Gastrocnemius medialis (tissue), 4 donors: ENCODE results near the gene SH2D4B. TPM values are rescaled to one million over a fixed set of nuclear protein-coding genes. Genes with fewer than 3 reads are reported as not detected.
A peak's percentile ranks its signal among the peaks of the same experiment; 100 is the strongest.

ENCODE experiments used
- ATAC-seq, 2 donors: fragments of 150-250 bp; one replicate each; pipeline ENCODE4 v1.9.1; 2016
- DNase-seq, 2 donors: peaks; one replicate each; pipeline ENCODE4 v3.0.0-alpha.2; 2019
- H3K27ac ChIP-seq, 4 donors: fragments of 200-600 bp; sonication (generic); 1 replicate in 1 of 4; 2 replicates in 3 of 4; pipeline ENCODE4 v1.5.1; 2016 to 2018; ENCODE audit warnings: mild to moderate bottlenecking in 2 of 4, moderate library complexity in 1 of 4
- H3K27me3 ChIP-seq, 3 donors: fragments of 200-600 bp; sonication (generic) in 2 of 3; 1 replicate in 1 of 3; 2 replicates in 2 of 3; pipeline versions ENCODE4 v1.5.1 to v1.6.0; 2016 to 2019; ENCODE audit warnings: mild to moderate bottlenecking in 1 of 3, moderate library complexity in 1 of 3
- H3K36me3 ChIP-seq, 2 donors: fragments of 200-600 bp; sonication (generic) in 1 of 2; one replicate each; pipeline ENCODE4 v1.5.1; 2017 to 2018
- H3K4me1 ChIP-seq, 2 donors: fragments of 200-600 bp; sonication (generic) in 1 of 2; one replicate each; pipeline ENCODE4 v1.5.1; 2016 to 2017; ENCODE audit warnings: mild to moderate bottlenecking in 2 of 2
- H3K4me3 ChIP-seq, 4 donors: fragments of 200-600 bp; sonication (generic) in 3 of 4; 1 replicate in 1 of 4; 2 replicates in 3 of 4; pipeline ENCODE4 v1.5.1; 2016 to 2019; ENCODE audit warnings: mild to moderate bottlenecking in 2 of 4
- H3K9me3 ChIP-seq, 3 donors: fragments of 200-600 bp; sonication (generic) in 2 of 3; 1 replicate in 1 of 3; 2 replicates in 2 of 3; pipeline ENCODE4 v1.5.1; 2016 to 2019
- POLR2A ChIP-seq, 2 donors: fragments of 450-650 bp; IDR thresholded peaks; one replicate each; pipeline ENCODE4 v1.6.1; 2017; ENCODE audit warnings: antibody characterized with exemption in 2 of 2, mild to moderate bottlenecking in 2 of 2, moderate library complexity in 2 of 2
- in situ Hi-C, 4 donors: fragments of 200-750 bp; cut with MboI; loops; one replicate each; pipeline versions ENCODE4 v1.15.0 to v1.8.0; 2017; ENCODE audit warnings: low sequenced_read_pairs in 4 of 4
- intact Hi-C: fragments of 100-400 bp; cut with DNase I; formaldehyde crosslinking; loops from one replicate; pipeline ENCODE4 v1.15.1; 2023; ENCODE audit warnings: low total_unique reads
- total RNA-seq, 4 donors: library from RNA; depleted of rRNA; stranded (reverse); fragments of >200 nt; gene quantifications; one replicate each; pipeline versions ENCODE4 v1.1.0 to v1.2.3, GENCODE V29; 2016
- TF ChIP-seq, protein P1 (sequence below), 5 experiments: fragments of 450-650 bp in 3 of 5; fragments of 200-600 bp in 2 of 5; sonication (generic) in 2 of 5; IDR thresholded peaks in 4 of 5; conservative IDR thresholded peaks in 1 of 5; 1 replicate in 4 of 5; 2 replicates in 1 of 5; pipeline ENCODE4 v1.5.1; 2016 to 2019; ENCODE audit warnings: antibody characterized with exemption in 5 of 5, mild to moderate bottlenecking in 3 of 5, moderate library complexity in 3 of 5

The SH2D4B gene
- total RNA-seq, 4 donors from 2014 or later = not detected

DNA sequence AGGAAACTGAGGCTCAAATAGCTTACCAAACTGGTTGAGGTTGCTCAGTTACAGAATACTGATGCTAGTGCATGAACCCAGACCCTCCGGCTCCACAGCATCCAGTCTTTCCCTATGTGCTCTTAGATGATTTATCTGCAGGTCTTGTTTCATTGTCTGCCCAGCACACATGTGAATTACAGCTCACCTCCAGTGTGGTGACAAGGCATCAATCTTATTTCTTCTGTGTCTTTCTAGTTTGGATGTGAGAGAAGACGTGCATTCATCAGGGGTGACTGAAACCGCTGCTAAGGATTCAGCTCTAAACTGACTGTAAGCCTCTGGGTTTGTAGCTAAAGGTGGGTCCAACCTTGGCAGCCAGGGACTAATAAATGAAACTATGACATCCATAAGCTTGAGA, 123.8 kb downstream of the SH2D4B start:
- no peaks in the 10 kb centered on the region for H3K9me3 ChIP-seq
- in situ Hi-C loops (no loop called here), intact Hi-C loops (loop anchor here (10.0 kb wide), 1 partner anchor 263 kb away; no protein-coding TSS in a partner anchor)
- no peak overlapping the region for H3K4me3 ChIP-seq
- ATAC-seq = no peak
- no peak overlapping the region for H3K27ac ChIP-seq
- H3K36me3 ChIP-seq = no peaks in the 10 kb centered on the region
- no peak for DNase-seq
- H3K27me3 ChIP-seq = no peaks in the 10 kb centered on the region
- no peak for TF ChIP-seq POLR2A (IDR thresholded peaks at IDR 0.05)
- TF ChIP-seq, protein P1, sequence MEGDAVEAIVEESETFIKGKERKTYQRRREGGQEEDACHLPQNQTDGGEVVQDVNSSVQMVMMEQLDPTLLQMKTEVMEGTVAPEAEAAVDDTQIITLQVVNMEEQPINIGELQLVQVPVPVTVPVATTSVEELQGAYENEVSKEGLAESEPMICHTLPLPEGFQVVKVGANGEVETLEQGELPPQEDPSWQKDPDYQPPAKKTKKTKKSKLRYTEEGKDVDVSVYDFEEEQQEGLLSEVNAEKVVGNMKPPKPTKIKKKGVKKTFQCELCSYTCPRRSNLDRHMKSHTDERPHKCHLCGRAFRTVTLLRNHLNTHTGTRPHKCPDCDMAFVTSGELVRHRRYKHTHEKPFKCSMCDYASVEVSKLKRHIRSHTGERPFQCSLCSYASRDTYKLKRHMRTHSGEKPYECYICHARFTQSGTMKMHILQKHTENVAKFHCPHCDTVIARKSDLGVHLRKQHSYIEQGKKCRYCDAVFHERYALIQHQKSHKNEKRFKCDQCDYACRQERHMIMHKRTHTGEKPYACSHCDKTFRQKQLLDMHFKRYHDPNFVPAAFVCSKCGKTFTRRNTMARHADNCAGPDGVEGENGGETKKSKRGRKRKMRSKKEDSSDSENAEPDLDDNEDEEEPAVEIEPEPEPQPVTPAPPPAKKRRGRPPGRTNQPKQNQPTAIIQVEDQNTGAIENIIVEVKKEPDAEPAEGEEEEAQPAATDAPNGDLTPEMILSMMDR (IDR thresholded peaks at IDR 0.05 in 4 of 5, conservative IDR thresholded peaks at IDR 0.05 in 1 of 5) = no peak
- H3K4me1 ChIP-seq = no peaks in the 10 kb centered on the region

DNA sequence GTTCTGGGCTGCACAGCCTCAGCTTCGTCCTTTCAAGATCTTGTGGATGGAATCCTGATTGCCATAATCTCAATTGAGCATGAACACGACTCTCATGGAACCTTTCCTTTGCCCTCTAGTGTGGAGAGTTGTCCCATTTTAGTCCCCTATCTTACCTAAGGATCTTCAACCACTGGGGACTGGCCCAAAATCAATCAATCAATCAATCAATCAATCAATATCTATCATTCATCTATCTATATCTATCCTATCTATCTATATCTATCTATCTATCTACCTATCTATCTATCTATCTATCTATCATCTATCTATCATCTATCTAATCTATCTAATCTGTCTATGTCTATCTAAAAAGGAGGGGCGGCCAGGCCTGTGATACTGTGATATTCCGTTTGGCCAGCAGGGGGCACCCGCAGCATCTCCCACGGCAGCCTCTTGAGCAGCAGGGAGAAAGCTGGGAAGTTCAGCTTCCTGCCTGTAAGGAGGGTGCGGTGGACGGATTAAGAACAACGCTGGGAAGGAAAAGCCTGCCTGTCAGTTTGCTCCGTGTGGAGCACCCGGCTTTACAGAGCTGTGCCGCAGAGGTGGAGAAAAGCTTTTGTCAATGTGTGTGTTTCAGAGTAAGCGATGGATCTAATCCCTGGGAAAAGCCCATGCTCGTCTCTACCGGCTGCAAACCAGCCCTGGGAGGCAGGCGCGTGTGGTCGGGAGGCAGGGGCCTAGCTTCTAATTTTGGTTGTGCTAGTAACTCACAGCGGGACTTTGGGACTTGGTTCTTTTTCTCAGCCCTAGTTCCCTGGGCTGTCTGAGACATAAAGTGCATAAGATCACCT, 124.9 kb downstream of the SH2D4B start:
- no peaks in the 10 kb centered on the region for H3K9me3 ChIP-seq
- peak; percentile 35 to 57 for DNase-seq
- no peak for TF ChIP-seq POLR2A (IDR thresholded peaks at IDR 0.05)
- TF ChIP-seq, protein P1 (IDR thresholded peaks at IDR 0.05 in 4 of 5, conservative IDR thresholded peaks at IDR 0.05 in 1 of 5) = peak; percentile 58 to 82 (median 72)
- in situ Hi-C loops = no loop called here
- no peaks in the 10 kb centered on the region for H3K4me1 ChIP-seq
- peak overlapping the region in 2 of 4 donors; percentile 30 to 31 for H3K27ac ChIP-seq
- peak overlapping the region in 3 of 4 donors; percentile 32 to 44 (median 37) for H3K4me3 ChIP-seq
- intact Hi-C loops = loop anchor here (10.0 kb wide), 1 partner anchor 262 kb away; no protein-coding TSS in a partner anchor
- peak; percentile 85 to 92 for ATAC-seq
- no peaks in the 10 kb centered on the region for H3K27me3 ChIP-seq
- no peaks in the 10 kb centered on the region for H3K36me3 ChIP-seq

DNA sequence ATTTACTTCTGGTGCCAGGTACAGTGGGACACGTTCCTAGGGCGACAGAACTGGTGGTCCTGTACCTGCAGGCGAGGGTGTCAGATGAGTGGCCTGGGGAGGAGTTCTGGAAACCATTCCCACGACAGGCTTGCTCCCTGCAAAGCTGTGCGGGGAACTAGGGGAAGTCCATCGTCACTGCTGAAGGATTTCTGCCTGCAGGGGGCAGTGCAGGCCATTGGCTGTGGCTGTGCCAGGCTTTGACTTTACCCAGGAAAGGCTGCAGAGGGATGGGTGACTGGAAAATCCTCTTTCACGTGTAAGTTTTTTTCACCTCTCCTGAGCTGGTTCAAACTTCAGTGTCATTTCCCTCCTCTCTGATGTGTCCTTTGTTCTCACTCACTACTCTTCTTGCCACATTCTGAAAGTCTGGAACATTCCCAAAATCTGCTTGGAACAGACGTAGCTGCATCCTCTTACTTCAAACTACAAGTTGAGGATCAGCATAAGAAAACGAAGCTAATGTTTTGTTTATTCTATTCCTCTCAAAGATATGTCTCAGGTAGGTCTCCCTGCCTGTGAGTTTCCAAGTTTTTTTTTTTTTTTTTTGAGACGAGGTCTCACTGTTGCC, 126.5 kb downstream of the SH2D4B start:
- peak in 1 of 2 donors; percentile 20 for DNase-seq
- in situ Hi-C loops (no loop called here), intact Hi-C loops (loop anchor here (10.0 kb wide), 1 partner anchor 261 kb away; no protein-coding TSS in a partner anchor)
- Histone ChIP-seq H3K4me3 (no peak overlapping the region), H3K36me3 (no peaks in the 10 kb centered on the region), H3K9me3 (no peaks in the 10 kb centered on the region), H3K27me3 (no peaks in the 10 kb centered on the region), H3K4me1 (no peaks in the 10 kb centered on the region), H3K27ac (no peak overlapping the region)
- TF ChIP-seq, protein P1 (IDR thresholded peaks at IDR 0.05 in 4 of 5, conservative IDR thresholded peaks at IDR 0.05 in 1 of 5) = peak; percentile 13 to 68 (median 48)
- TF ChIP-seq POLR2A (IDR thresholded peaks at IDR 0.05) = no peak
- peak in 1 of 2 donors; percentile 46 for ATAC-seq

DNA sequence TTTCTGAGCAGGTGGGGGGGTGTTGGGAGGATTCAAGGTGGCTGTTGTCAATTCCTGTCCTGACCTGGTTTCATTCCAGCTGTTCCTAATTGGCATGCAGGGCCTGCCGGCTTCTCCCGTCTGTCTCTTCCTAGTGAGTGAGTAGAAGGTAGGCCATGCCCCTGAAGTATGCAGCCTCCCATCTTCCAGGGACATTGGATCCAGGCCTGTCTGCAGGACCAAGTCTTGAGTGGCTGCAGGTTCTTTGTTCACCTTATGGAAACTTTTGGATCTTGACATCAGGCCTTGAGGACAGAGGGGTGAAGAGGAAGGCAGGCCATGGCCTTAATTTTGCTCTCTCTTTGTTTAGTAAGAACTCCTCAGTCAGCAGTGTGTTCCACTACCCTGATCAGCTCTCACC, 131.8 kb downstream of the SH2D4B start:
- Histone ChIP-seq H3K4me1 (no peaks in the 10 kb centered on the region), H3K27ac (no peak overlapping the region), H3K27me3 (no peaks in the 10 kb centered on the region), H3K9me3 (no peaks in the 10 kb centered on the region), H3K36me3 (no peaks in the 10 kb centered on the region), H3K4me3 (no peak overlapping the region)
- in situ Hi-C loops = no loop called here
- no peak for ATAC-seq
- DNase-seq = no peak
- intact Hi-C loops = loop anchor here (10.0 kb wide), 1 partner anchor 255 kb away; no protein-coding TSS in a partner anchor
- TF ChIP-seq, protein P1 (IDR thresholded peaks at IDR 0.05 in 4 of 5, conservative IDR thresholded peaks at IDR 0.05 in 1 of 5) = no peak
- no peak for TF ChIP-seq POLR2A (IDR thresholded peaks at IDR 0.05)
